NOMO-1 treated with DMSO at 0.1 percent for 48 hours (cell line): Measurements from ENCODE around the gene EFL1.

ENCODE experiments used
- DNase-seq: peaks from one replicate; lab custom pipeline; 2025; ENCODE audit not compliant: unreplicated experiment; lab: John Stamatoyannopoulos, UW

The EFL1 gene

DNA sequence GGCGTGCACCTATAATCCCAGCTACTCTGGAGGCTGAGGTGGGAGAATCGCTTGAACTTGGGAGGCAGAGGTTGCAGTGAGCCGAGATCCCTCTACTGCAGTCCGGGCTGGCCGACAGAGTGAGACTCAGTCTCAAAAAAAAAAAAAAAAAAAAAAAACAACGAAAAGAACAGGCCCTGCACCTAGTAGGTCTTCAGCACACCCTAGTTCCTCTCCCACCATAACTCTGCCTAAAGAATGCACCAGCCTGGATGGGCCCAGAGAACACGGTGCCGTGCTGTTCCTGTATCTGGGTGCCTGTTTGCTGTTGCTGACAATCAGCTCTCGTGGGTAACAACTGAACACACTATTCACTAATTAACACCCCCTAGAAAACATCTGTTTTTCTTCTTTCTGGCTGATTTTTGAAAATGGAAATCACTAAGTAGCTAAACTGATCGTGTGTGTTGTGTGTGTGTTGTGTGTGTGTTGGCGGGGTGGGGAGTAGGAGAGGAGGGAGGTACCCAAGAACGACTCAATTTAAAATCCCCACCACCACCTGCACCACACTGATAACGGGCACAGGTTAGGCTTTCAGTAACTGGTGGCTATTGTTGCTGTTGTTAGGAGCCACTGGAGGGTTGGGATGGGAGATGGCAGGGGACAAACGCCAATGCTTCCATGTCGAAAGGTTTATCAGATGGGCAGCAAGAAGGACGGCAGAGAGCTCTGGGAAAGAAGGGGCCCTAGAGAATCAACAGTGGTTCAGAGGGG lies 176.1 kb downstream of the EFL1 start:
- no peak for DNase-seq

DNA sequence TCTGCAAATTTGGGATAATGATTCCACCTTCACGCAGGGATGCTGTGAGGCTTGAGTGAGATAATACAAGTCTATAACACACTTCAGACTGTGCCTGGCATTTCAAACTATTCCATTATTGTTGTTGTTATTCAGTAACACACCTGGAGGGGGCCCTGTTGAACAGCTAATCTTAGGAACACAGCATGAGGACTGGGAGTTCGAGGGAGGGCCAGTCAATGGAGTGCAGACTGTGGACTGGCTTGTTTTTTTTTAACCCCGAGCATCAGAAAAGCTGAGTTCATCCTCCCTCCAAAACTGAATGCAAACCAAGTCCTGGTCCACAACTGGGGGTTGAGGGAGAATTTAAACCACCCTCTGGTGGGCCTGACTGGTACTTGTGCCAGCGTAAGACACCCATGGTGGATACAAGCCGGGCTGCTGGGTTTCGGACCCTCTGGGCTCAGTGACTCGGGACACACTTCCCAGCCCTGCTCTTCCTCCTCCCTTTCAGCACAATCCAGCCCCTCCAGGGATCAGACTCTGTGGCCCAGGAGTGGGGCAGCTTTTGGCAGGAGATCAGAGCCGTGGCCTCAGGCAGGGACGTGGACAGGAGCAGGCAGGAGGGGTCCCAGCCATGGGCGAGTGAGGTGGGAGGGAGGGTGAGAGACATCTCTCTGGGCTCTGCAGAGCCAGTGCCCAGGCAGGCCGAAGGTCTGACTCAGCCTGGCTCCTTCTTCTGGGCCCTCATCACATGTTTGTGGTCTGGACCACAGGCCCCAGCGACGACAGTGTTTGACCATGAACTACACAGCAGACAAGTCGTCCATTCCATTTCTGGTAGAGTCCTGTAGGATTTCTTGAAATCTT lies 180.4 kb downstream of the EFL1 start:
- DNase-seq = no peak

DNA sequence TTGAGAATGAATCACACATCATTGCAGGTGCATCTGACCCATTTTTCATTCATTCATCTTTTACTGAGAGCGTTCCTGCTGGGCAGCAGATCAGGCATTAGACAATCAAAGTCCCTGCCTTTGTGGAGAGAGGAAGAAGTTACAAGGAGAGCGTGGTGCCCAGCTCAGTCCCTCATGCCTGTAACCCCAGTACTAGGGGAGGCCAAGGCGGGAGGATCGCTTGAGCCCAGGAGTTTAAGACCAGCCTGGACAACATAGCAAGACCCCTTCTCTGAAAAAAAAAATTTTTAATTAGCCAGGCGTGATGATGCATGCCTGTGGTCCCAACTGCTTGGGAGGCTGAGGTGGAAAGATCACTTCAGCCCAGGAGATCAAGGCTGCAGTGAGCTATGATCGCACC lies 181.8 kb downstream of the EFL1 start:
- DNase-seq = no peak
